Activated T-helper 2 cell treated with anti-CD3 and anti-CD28 coated beads, Interferon-gamma antibody, Interleukin-2, Interleukin-4, amounts not matched to agents 10 μg/mL and 5 μg/mL and 100 μg/mL, durations not matched to agents 14 hours and 24 hours and 36 hours (primary cell): Measurements from ENCODE around the gene THBD. TPM values are rescaled to one million over a fixed set of nuclear protein-coding genes. Genes with fewer than 3 reads are reported as not detected.
"Not testable (repeated sequence)": the region's sequence is repeated elsewhere in the genome, so short reads cannot be mapped to it uniquely, and the experiment has no call there.

Source experiments
- DNase-seq: peaks from one replicate; pipeline ENCODE4 v3.0.0; 2021; ENCODE audit warnings: low spot score
- H3K27ac Mint-ChIP-seq: one replicate; pipeline ENCODE4 v1.8.0; 2021; ENCODE audit warnings: mixed read lengths
- H3K27me3 Mint-ChIP-seq: one replicate; pipeline ENCODE4 v1.8.0; 2021; ENCODE audit warnings: low read depth, mixed read lengths
- H3K36me3 Mint-ChIP-seq: one replicate; pipeline ENCODE4 v1.8.0; 2021; ENCODE audit warnings: low read depth, mixed read lengths
- H3K4me1 Mint-ChIP-seq: one replicate; pipeline ENCODE4 v1.8.0; 2021; ENCODE audit warnings: low read depth, mixed read lengths
- H3K4me3 Mint-ChIP-seq: one replicate; pipeline ENCODE4 v1.8.0; 2021; ENCODE audit warnings: low read depth, mild to moderate bottlenecking, moderate library complexity, mixed read lengths
- H3K9me3 Mint-ChIP-seq: one replicate; pipeline ENCODE4 v1.8.0; 2021; ENCODE audit warnings: mixed read lengths
- intact Hi-C: fragments of 100-400 bp; cut with micrococcal nuclease; formaldehyde crosslinking; loops from one replicate; pipeline ENCODE4 v1.15.1; 2023
- total RNA-seq: library from RNA; stranded (reverse); gene quantifications from 2 replicates; pipeline ENCODE4 v1.2.3, GENCODE V29; 2022

THBD gene
- total RNA-seq, 1 donor from 2014 or later, result not detected

DNA sequence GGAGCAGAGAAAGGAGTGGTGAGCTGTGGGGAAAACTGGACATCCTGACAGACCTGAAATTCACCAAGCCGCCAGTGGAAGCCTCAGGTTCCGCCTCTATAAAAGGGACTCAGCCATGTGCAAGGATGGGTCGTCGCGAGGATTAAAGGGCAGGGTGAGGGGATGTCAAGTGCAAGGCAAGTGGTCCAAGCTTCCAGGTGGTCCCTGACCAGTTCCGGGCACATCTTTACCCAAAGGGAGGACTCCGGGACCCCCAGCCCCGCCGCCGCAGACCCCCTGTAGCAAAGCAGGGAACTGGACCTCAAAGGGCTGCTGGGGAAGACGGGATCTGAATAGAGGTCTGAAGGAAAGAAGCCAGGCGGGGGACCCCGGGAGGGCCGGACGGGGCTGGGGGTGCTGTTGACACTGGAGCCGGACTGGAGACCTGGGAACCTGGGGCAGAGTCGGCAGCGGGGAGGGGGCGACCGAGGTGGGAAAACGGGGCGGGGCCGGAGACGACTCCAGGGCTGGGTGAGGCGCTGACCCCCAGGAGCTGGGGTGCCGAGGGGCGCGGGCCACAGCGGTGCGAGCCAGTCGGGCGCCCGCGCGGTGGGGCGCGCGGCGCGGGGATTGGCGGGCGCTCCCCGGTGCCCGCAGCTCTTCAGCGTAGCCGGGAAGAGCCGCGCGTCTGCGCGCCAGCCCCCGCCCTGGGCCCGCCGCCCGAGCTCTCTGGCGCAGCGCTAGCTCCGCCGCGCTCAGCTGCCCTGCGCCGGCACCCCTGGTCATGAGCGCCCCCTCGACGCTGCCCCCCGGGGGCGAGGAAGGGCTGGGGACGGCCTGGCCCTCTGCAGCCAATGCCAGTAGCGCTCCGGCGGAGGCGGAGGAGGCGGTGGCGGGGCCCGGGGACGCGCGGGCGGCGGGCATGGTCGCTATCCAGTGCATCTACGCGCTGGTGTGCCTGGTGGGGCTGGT lies 14.5 kb downstream of the THBD start, which contains the start of gene SSTR4:
Gene SSTR4 (plus strand): TSS at position 592 of the 951 bp plus-strand sequence. CDS start 172 bp downstream, at position 764.
- Mint-ChIP-seq H3K36me3 (no peaks in the 10 kb centered on the region), H3K9me3 (no peaks in the 10 kb centered on the region), H3K4me1 (no peaks in the 10 kb centered on the region), H3K4me3 (no peak within 1 kb of the TSS), H3K27me3 (peaks cover 11% of the 10 kb centered on the region), H3K27ac (no peak within 1 kb of the TSS)
- intact Hi-C loops, result no loop called here
- DNase-seq, result no peak

DNA sequence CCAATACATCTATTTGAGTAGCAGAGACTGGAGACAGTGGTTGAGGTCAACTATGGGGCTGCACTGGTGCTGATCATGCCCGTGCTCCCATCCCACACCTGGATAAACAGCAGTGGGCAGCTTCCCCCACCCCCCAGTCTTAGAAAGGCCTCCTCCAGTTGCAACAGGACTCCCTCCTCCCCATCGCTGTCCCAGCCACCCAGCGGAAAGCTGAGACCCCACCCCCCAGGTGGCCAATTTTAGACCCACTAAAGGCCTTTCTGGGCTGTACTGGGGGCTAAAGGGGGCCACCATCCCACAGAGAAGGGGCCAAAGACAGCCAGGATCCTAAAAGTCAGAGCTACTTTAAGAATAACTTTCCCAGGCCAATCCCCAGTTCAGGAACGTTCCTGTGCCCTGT lies 15.6 kb downstream of the THBD start:
- no peak for DNase-seq
- Mint-ChIP-seq H3K4me3 (no peak overlapping the region), H3K36me3 (no peaks in the 10 kb centered on the region), H3K27ac (no peak overlapping the region), H3K9me3 (no peaks in the 10 kb centered on the region), H3K4me1 (no peaks in the 10 kb centered on the region), H3K27me3 (peaks cover 13% of the 10 kb centered on the region)
- intact Hi-C loops, result no loop called here

GRCh38 chr20:23032750-23033078 lies 16.8 kb downstream of the THBD start:
- intact Hi-C loops, result no loop called here
- Mint-ChIP-seq H3K27ac (no peak overlapping the region), H3K36me3 (no peaks in the 10 kb centered on the region), H3K4me1 (no peaks in the 10 kb centered on the region), H3K27me3 (peaks cover 13% of the 10 kb centered on the region), H3K9me3 (no peaks in the 10 kb centered on the region), H3K4me3 (no peak overlapping the region)
- no peak for DNase-seq

GRCh38 chr20:23032056-23032749 lies 17.3 kb downstream of the THBD start:
- H3K36me3 Mint-ChIP-seq, result no peaks in the 10 kb centered on the region
- H3K9me3 Mint-ChIP-seq, result no peaks in the 10 kb centered on the region
- H3K4me3 Mint-ChIP-seq, result no peak overlapping the region
- peaks cover 13% of the 10 kb centered on the region for H3K27me3 Mint-ChIP-seq
- no peaks in the 10 kb centered on the region for H3K4me1 Mint-ChIP-seq
- H3K27ac Mint-ChIP-seq, result no peak overlapping the region
- no peak for DNase-seq
- intact Hi-C loops, result no loop called here

- Mint-ChIP-seq H3K4me1 (no peaks in the 10 kb centered on the region), H3K9me3 (no peaks in the 10 kb centered on the region), H3K27ac (no peak overlapping the region), H3K27me3 (peaks cover 6% of the 10 kb centered on the region), H3K36me3 (no peaks in the 10 kb centered on the region), H3K4me3 (no peak overlapping the region)
- intact Hi-C loops, result no loop called here
- no peak for DNase-seq
Measured at GRCh38 chr20:23031346-23031745, 18.1 kb downstream of the THBD start.

- H3K27me3 Mint-ChIP-seq, result peaks cover 4% of the 10 kb centered on the region
- no peak overlapping the region for H3K27ac Mint-ChIP-seq
- no peak for DNase-seq
- no peaks in the 10 kb centered on the region for H3K36me3 Mint-ChIP-seq
- no peak overlapping the region for H3K4me3 Mint-ChIP-seq
- no peaks in the 10 kb centered on the region for H3K4me1 Mint-ChIP-seq
- H3K9me3 Mint-ChIP-seq, result no peaks in the 10 kb centered on the region
- intact Hi-C loops, result no loop called here
Measured at GRCh38 chr20:23029324-23029723, 20.1 kb downstream of the THBD start.

DNA sequence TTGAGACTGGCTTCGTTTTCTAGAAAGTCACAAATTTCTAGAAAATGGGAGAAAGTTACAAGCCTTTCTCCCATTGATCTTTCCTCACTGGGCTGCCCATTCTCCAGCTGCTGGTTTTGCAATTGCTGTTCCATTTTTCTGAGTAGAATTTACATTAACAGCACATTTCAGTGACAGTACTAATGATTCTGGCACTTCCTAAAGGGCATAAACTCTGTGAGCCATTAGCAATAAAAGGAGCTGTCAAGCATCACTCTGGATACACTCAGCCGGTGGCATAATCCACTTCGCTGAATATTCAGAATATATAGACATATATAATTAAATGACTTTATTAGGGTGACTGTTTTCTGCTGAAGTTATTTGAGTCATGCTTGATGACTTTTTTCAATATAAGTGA lies 21.1 kb downstream of the THBD start:
- no peak overlapping the region for H3K27ac Mint-ChIP-seq
- H3K9me3 Mint-ChIP-seq, result no peaks in the 10 kb centered on the region
- no peaks in the 10 kb centered on the region for H3K36me3 Mint-ChIP-seq
- intact Hi-C loops, result no loop called here
- no peak overlapping the region for H3K4me3 Mint-ChIP-seq
- no peak for DNase-seq
- no peaks in the 10 kb centered on the region for H3K4me1 Mint-ChIP-seq
- H3K27me3 Mint-ChIP-seq, result peaks cover 4% of the 10 kb centered on the region

GRCh38 chr20:23027721-23028120 lies 21.8 kb downstream of the THBD start:
- intact Hi-C loops, result no loop called here
- Mint-ChIP-seq H3K9me3 (no peaks in the 10 kb centered on the region), H3K27ac (no peak overlapping the region), H3K4me1 (no peaks in the 10 kb centered on the region), H3K36me3 (no peaks in the 10 kb centered on the region), H3K4me3 (no peak overlapping the region), H3K27me3 (peaks cover 4% of the 10 kb centered on the region)
- no peak for DNase-seq

DNA sequence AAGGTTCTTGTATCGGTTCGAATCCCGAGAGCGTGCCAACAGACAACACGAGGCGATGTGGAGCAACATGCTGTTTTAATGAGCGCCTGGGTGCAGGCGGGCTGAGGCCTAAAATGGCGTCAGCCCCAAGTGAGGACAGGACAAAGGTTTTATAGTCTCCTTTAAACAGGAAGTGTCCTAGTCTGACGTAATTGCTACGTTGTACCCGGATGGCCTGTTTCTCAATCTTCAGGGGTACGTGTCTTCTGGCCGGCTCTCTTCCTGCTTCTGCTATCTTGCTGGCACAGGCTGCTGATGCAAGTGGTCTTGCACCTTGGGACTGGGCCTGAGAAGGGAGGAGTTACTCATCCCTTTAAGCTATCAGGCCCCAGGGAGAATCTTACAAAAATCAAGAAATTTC lies 24.0 kb downstream of the THBD start:
- H3K36me3 Mint-ChIP-seq, intact Hi-C loops, H3K9me3 Mint-ChIP-seq, DNase-seq, H3K27ac Mint-ChIP-seq, H3K4me3 Mint-ChIP-seq, H3K4me1 Mint-ChIP-seq, H3K27me3 Mint-ChIP-seq: not testable (repeated sequence)

DNA sequence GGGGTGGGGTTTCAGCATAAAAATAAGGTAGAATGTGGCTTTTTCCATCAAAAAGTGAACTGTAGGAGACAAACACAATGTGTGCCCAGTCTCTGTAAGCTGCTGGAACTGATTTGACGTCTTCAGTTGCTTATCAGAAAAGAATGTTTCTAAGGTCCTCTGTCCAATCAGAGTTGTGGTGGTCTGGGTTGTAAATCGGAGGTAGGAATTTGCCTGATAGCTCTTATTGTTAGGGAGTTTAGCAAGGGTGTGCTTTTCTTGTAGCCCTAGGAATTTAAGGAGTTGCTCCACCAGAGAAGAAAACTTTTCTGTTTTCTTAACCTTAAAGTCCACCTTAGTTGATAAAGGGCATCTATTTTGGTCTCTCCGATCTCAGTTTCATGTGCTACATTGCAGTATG lies 24.8 kb downstream of the THBD start:
- intact Hi-C loops, result no loop called here
- Mint-ChIP-seq H3K4me3 (no peak overlapping the region), H3K27me3 (peaks cover 2% of the 10 kb centered on the region), H3K9me3 (no peaks in the 10 kb centered on the region), H3K27ac (no peak overlapping the region), H3K36me3 (no peaks in the 10 kb centered on the region), H3K4me1 (no peaks in the 10 kb centered on the region)
- DNase-seq, result no peak

DNA sequence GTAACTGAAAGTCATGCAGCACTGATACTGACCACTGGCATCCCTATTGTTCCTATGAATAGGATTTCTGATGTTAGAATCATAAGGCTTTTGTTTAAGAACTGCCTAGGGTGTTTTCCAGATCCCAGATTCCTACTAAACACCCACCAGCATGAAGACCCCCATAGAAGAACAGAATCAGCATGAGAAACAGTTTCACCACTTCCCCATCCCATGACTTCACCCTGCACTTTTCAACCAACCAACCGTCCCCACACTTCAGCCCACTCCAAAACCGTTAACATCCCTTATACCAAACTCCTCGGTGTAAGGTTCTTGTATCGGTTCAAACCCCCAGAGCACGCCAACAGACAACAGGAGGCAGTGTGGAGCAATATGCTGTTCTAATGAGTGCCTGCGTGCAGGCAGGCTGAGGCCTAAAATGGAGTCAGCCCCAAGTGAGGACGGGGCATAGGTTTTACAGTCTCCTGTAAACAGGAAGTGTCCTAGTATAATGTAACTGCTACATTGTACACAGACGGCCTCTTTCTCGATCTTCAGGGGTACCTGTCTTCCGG lies 25.8 kb downstream of the THBD start:
- intact Hi-C loops, result no loop called here
- no peaks in the 10 kb centered on the region for H3K36me3 Mint-ChIP-seq
- no peak overlapping the region for H3K27ac Mint-ChIP-seq
- DNase-seq, result no peak
- H3K4me1 Mint-ChIP-seq, result no peaks in the 10 kb centered on the region
- H3K4me3 Mint-ChIP-seq, result no peak overlapping the region
- no peaks in the 10 kb centered on the region for H3K9me3 Mint-ChIP-seq
- no peaks in the 10 kb centered on the region for H3K27me3 Mint-ChIP-seq

DNA sequence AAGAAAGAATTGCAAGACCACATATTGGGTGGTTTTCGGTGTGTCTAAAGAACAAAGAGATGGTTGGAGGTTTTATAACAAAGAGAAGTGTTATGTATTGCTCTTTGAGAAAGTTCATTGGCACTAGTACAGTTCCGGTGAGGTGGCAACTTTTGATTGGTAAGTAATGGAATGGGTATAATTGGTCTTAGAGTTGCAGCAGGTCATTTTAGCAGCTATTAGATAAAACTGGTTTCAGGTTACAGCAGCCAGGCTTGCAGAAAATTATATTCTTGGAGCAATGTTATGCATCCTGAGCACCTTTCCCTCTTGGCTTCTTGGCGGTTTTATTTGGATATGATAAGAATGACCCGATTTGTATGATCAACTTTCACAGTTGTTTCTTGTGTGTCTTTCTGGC lies 26.6 kb downstream of the THBD start:
- Mint-ChIP-seq H3K4me3 (no peak overlapping the region), H3K36me3 (no peaks in the 10 kb centered on the region), H3K4me1 (no peaks in the 10 kb centered on the region), H3K27ac (no peak overlapping the region), H3K27me3 (no peaks in the 10 kb centered on the region), H3K9me3 (no peaks in the 10 kb centered on the region)
- no peak for DNase-seq
- intact Hi-C loops, result no loop called here

- H3K27ac Mint-ChIP-seq, result no peak overlapping the region
- DNase-seq, result no peak
- no peaks in the 10 kb centered on the region for H3K27me3 Mint-ChIP-seq
- H3K4me1 Mint-ChIP-seq, result no peaks in the 10 kb centered on the region
- H3K9me3 Mint-ChIP-seq, result no peaks in the 10 kb centered on the region
- no peaks in the 10 kb centered on the region for H3K36me3 Mint-ChIP-seq
- intact Hi-C loops, result no loop called here
- no peak overlapping the region for H3K4me3 Mint-ChIP-seq
Measured at GRCh38 chr20:23021951-23022350, 27.5 kb downstream of the THBD start.
